ENCODE results near the gene EML4.
A peak's percentile ranks its signal among the peaks of the same experiment; 100 is the strongest.
"Not testable (repeated sequence)": the region's sequence is repeated elsewhere in the genome, so short reads cannot be mapped to it uniquely, and the experiment has no call there.

Gene EML4, protein sequence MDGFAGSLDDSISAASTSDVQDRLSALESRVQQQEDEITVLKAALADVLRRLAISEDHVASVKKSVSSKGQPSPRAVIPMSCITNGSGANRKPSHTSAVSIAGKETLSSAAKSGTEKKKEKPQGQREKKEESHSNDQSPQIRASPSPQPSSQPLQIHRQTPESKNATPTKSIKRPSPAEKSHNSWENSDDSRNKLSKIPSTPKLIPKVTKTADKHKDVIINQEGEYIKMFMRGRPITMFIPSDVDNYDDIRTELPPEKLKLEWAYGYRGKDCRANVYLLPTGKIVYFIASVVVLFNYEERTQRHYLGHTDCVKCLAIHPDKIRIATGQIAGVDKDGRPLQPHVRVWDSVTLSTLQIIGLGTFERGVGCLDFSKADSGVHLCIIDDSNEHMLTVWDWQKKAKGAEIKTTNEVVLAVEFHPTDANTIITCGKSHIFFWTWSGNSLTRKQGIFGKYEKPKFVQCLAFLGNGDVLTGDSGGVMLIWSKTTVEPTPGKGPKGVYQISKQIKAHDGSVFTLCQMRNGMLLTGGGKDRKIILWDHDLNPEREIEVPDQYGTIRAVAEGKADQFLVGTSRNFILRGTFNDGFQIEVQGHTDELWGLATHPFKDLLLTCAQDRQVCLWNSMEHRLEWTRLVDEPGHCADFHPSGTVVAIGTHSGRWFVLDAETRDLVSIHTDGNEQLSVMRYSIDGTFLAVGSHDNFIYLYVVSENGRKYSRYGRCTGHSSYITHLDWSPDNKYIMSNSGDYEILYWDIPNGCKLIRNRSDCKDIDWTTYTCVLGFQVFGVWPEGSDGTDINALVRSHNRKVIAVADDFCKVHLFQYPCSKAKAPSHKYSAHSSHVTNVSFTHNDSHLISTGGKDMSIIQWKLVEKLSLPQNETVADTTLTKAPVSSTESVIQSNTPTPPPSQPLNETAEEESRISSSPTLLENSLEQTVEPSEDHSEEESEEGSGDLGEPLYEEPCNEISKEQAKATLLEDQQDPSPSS

DNA sequence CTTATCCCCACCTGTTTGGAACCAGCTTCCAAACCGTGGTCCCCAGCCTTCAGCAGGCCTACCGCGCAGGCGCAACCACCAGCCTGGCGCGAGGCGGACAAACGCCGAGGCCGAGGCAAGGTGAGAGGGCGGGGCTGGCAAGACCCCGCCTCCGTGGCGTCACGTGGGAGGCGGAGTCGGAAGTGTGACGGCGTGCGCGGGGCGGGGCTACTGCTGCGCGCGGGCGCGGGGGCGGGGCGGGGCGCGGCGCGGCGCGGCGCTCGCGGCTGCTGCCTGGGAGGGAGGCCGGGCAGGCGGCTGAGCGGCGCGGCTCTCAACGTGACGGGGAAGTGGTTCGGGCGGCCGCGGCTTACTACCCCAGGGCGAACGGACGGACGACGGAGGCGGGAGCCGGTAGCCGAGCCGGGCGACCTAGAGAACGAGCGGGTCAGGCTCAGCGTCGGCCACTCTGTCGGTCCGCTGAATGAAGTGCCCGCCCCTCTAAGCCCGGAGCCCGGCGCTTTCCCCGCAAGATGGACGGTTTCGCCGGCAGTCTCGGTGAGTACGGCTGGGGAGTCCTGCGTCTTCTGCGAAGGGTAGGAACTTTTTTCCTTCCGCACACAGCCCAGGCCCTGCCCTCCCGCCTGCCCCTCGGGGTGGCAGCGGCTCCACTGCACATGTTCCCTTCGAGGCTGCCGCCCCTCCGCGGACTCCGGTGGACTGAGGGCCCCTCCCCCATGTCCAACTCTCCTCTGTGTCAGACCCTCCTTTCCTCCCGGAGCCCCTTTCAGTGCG lies at the start of gene EML4:
Gene EML4, plus strand, starts transcription at position 254 of the 774 bp plus-strand sequence. Its CDS starts 259 bp downstream, at position 513.
- DNase-seq (ENCODE audit: low read depth in 2 of 2), result peak; percentile 85 to 87

DNA sequence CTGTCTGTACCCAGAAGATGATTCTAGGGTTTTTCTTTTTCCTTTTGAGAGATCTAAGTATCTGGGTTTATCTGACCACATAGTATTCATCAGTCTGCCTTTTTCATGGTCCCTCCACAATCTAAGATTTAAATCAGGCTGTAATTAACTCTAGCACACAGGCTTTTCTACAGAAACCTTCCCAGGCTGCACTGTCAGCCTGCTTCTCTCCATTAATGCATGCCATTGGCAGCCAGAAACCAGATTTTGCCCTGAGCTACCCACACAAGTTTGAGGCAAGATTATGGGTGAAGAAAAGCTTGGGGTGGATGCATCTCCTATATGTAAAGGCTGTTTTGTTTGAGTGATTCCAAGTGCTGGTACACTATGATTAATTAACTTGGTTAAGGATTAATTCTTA lies 45.7 kb upstream of the EML4 start:
- DNase-seq (ENCODE audit: low read depth in 2 of 2), result no peak

DNA sequence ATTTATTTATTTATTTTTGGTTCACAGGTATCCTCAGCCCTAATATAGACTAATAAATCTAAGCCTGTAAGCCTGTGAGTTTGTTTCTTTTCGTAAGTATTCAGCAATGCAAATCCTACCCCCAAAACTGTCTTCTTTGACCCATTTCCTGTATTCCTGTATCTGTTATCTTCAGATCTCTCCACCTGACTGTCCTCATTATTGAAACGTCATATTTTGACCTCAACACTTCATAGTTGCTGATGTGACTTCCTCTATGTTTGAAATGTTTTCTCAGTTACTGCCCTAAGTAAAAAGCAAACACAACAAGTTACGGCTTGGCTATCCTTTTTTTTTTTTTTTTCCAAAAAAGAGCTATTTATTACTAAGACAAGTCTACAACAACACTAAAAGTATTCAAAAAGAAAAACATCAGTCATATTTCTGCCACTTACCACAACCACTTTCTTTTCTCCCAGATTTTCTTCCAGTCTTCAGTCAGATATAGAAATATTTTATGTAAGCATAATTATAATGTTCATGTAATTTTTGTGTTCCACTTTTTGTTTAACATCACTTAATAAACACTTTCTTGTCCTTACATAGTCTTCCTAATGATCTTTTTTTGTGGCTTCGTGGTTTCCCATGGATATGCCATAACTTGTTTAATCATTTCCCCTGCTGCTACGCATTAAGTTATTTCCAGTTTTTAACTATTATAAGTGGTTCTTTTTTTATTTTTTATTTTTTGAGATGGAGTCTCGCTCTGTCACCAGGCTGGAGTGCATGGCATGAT lies 45.0 kb upstream of the EML4 start:
- DNase-seq (ENCODE audit: low read depth in 2 of 2), result no peak

DNA sequence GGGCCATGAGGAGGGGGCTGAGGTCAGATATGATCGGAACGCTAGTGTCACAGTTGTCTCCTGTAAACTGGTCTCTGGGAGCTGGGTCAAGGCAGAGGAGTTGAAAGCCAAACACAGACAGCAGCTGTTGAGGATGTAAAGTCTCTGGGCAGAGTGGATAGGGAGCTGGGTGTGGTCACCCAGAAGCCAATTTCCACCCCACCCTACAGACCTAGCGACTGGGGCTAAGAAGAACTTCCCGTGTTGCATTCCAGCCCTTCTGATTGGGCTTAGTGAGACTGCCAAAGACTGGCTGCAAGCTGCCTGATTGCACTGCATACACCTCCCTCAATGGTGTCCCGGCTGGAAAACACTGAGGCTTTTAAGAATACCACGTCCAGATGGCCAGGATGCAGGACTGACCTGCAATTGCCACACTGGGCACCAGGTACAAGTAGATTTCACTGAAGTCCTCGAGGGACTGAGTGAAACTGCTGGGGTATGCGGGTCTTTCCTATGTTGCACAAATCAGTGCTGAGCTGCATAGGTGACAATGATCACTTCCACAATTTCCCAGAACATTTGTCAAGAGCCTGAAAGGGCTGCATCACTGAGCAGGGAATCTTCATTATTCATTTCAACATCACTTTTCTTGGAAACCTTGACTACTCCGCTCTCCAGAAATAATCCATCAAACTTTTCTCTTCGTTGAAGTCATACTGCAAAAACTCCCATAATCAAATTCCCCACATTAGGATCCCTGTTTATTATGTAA lies 43.1 kb upstream of the EML4 start:
- no peak for DNase-seq (ENCODE audit: low read depth in 2 of 2)

DNA sequence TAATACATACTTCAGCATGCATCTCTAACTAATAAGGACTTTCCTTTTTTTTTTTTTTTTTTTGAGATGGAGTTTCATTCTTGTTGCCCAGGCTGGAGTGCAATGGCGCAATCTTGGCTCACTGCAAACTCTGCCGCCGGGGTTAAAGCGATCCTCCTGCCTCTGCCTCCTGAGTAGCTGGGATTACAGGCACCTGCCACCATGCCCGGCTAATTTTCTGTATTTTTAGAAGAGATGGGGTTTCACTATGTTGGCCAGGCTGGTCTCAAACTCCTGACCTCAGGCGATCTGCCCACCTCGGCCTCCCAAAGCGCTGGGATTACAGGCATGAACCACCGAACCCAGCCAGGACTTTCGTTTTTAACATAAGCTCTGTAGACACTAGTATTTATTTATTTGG lies 42.3 kb upstream of the EML4 start:
- DNase-seq (ENCODE audit: low read depth in 2 of 2), result not testable (repeated sequence)

DNA sequence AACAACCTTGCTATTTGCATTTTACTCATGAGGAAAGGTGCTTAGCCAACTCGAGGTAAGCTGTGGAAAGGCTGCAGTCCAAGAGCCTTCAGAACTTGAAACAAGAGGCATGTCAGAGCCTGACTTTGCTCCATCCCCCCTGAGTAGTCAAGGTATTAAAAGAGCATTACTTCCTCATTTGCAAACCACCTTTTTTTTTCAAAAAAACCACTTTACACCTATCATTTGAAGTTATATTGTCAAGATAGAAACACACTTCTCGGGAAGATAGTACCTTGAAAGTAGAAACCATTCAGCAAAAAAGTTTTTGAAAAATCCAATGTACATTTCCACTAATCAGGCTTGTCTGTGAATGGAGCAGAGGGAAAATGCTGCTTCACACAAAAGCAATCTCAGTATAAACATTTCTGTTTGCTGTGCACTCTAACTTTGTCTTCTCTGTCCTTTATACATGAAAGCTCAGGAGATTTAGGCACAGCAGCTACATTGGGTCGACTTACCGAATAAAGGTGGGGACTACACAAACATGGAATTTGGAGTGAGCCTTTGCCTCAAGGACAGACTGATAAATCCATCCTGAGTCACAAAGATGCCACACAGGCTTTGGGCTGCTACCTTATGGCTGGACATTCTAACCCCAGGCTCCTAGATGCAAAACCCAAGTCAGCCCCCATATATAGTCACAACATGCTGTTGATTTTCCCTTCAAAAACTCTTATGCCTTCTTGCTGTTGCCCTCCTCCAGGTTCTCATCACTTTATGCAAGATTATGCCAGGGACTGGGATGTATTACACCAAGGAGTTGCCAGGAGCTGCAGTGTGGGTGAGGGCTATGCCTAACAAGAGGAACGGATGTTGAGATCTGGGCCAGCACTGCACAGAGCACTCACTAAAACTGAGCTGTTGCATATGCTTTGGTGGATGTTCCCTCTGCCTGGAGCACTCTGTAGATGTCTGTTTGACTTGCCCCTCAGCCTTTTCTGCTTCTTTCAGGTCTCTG lies 41.4 kb upstream of the EML4 start:
- no peak for DNase-seq (ENCODE audit: low read depth in 2 of 2)

DNA sequence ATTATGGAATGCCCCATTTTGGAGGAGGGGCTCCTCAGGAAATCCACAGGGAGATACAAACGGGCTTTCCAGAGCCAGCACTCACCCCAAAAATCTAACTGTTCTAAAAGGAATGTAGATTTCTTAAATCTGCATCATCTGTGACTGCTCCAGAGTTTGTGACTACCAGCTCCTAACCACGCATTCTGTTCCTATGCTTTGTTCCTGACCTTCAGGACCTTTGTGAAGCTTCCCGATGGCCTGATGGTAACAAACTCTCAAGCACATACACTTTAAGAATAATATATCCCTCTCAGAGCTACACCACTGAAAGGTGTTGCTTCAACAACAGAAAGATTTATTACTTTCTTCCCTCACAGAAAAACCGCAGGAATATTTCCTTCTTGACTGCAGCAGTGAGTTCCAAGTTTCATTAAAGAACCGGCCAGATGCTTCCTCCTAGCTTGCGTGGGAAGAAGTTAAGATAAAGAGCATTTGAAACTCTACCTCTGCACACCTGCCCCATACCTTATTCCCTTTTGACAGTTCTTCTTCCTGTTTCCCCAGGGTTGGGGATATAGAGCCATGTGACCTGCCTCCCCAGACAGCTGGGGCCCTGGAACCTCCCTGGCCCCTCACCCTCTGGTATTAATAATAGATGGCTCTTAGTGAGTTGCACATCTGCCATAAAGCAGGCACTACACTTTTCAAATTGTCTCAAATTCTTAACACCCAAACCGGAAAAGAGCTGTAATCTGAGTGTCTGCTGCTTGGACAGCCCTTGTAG lies 40.2 kb upstream of the EML4 start:
- no peak for DNase-seq (ENCODE audit: low read depth in 2 of 2)

DNA sequence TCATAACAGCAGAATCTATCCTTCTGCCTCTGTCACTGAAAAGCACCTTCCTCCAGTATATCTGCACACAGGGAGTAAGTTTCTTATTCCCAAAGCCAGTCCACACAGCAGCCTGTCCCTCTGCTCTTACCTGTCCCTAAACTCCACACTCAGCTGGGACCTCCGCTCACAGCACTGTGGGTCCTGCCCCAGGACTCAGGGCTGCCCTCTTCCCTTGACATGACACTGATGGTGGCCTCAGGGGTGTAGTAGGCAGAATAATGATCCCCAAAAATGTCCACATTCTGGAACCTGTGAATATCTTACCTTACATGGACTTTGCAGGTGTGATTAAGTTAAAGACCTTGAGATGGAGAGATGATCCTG lies 39.7 kb upstream of the EML4 start:
- DNase-seq (ENCODE audit: low read depth in 2 of 2), result no peak

DNA sequence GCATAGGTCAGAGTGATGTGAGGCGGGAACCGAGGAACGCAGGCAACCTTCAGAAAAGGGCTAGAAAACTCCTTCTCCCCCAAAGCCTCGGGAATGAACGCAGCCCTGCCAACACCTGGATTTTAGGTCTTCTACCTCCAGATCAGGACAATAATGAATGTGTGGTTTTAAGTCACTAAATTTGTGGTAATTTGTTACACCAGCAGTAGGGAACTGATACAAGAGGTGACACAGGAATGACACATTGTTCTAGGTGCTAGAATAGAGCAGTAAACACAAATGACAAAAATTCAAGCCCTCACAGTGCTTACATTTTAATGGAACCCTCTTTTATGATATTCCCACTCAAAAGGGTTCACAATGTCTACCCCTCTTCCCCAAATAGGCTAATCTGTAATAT lies 39.2 kb upstream of the EML4 start:
- DNase-seq (ENCODE audit: low read depth in 2 of 2), result no peak

DNA sequence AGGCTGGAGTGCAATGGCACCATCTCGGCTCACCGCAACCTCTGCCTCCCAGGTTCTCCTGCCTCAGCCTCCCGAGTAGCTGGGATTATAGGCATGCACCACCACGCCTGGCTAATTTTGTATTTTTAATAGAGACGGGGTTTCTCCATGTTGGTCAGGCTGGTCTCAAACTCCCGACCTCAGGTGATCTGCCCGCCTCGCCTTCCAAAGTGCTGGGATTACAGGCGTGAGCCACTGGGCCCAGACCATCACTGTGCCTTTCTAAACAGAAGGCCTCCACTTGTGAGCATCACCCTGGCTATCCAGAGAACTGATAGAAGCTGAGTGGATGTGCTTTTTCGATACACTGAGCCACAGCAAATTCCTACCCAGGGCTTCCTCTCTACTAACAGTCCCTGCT lies 38.3 kb upstream of the EML4 start:
- DNase-seq (ENCODE audit: low read depth in 2 of 2), result not testable (repeated sequence)

DNA sequence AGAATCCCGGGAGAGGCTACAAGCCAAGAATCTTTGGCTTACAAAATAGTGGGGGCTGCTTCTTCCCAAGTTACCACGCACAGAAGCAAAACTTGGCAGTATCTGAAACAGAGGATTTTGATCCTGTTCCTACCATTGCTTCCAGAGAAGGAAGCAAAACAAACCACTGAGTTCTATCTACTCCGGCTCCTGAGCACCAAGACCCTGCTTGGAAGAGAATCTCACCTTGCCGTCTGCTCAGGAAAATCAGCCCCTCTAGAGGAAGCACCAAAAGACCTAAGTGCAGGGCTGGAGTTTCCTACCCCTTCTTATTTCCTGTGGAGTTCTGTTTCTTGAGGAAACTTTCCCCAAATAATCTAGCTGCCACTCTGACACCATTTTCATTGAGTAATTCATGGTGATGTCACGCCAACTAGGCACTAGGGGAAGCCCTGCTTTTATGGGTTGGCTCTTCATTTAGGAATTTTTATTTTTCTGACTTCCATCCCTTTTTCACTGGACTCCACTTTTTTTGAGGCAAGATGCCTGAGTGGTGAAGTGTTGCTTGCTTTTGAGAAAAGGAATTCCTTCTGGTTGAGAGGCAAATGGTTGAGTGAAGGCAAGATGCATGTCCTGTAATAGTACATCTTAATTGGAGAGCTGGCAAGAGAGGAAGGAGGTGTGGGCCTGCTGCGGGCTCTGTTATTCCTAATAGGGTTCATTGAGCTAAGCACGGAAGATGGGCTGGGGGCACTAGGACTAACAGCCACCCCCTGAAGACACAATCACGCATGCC lies 36.8 kb upstream of the EML4 start:
- no peak for DNase-seq (ENCODE audit: low read depth in 2 of 2)

DNA sequence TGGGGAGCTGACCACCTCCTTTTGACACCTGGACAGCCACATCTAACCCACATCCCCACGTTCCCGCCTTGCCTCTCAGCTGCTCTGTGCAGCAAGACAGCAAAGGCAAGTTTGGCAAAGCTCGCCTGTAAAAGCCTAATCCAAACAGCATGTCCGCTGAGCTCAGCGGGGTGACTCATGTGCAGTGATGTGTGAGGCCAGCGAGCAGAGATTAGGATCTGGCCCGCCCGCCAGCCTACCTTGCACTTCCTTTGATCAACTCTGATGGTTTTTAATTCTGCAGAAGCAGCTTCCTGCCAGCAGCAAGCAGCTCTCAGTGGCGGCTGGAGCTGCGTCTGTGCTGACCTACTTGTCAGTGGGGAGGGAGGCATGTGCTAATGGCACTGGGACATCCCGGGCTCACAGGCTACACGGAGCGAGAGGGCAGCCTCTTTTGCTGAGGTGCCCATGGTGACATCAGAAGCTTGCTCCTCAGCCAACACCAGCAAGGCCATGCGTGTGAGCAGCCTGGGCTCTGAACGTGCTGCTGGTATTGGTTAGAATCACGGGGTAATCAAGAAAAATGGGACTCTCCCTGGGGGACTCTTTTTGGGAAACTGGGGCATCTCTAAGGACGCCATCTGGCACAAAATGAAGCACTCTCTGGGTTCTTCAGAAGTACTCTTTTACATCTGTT lies 36.0 kb upstream of the EML4 start:
- peak; percentile 79 to 84 for DNase-seq (ENCODE audit: low read depth in 2 of 2)

DNA sequence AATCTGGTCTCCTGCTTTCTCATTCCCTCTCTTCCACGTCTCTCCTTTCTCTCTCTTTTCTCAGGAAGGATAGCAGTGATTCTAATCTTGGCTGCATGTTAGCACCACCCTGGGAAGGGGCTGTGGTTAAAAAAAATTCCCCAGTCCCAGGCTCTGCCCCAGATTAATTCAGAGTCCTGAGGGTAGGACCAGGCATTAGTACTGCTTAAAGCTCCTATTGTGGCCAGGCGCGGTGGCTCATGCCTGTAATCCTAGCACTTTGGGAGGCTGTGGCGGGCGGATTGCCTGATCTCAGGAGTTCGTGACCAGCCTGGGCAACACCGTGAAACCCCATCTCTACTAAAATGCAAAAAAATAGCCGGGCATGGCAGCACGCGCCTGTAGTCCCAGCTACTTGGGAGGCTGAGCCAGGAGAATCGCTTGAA lies 35.4 kb upstream of the EML4 start:
- no peak for DNase-seq (ENCODE audit: low read depth in 2 of 2)

DNA sequence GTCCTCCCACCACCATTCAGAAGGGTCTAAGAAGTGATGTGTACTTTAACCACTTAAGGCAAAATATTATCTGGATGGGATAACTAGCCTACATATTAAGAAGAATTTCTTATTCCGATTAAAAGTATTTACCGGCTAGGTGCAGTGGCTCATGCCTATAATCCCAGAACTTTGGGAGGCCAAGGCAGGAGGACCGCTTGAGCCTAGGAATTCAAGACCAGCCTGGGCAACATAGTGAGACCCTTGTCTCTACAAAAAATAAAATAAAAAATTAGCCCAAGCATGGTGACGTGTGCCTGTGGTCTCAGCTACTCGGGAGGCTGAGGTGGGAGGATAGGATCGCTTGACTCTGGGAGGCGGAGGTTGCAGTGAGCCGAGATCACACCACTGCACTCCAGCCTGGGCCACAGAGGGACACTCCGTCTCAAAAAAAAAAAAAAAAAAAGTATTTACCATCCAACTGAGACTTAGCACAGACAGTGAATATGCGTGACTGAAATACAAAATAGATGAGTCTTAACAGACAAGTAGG lies 34.7 kb upstream of the EML4 start:
- DNase-seq (ENCODE audit: low read depth in 2 of 2), result not testable (repeated sequence)

DNA sequence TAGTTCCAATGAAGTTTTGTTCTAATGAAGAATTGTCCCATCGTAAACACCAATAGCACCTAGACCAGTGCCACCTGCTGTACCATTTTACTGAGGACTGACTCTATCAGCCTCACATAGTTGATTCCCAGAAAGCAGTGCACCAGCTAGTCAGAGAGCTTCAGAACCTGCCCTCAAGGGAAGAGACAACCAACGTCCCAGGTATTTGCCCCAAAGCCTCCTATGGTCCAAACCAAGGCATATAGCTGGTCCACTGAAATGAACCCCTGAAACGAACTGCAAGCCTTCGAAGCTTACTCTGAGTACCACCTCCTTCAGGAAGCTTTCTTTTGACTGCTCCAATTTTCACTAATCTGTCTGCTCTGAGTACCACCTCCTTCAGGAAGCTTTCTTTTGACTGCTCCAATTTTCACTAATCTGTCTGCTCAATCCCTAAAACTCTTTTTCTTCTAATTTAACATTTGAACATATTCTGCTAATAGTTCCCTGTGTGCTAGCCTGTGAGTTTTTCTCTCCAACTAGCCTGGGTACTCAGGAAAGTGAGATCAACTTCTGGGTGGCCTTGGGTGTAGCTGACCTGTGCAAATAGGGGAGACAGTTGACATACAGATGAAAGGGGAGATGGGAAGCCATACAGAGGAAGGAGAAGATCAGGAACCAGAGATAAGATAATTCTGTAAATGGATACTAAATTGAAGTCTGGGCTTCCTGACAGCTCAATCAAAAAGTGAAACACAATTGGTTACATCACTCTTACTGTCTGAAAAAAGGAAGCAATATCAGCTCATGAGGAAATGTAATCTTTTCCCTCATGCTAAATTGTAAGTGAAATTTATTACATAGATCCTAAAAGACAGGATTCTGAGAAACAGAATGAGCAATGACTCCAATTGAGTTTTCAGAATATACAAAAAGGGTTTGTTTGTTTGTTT lies 33.5 kb upstream of the EML4 start:
- DNase-seq (ENCODE audit: low read depth in 2 of 2), result no peak

DNA sequence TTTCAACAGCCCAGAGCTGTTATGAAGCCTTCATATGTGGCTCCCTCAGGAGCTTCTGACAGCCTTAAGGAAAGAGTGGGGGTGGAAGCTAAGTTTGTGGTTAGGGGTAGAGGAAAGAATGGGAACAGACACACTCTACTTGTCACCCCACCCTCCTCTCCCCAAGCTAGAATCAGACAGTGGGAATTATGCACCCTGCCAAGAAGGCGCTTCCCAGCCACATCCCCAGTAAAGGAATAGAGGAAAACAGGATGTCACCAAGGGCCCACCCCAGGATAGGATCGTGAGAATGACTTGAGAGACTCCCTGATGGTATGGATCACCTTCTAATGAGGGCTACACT lies 32.4 kb upstream of the EML4 start:
- no peak for DNase-seq (ENCODE audit: low read depth in 2 of 2)
